SK-N-MC (cell line): ENCODE results near the gene CCDC192.

Experiments
- DNase-seq: peaks from one replicate; pipeline ENCODE4 v3.0.0-alpha.2; 2011; ENCODE audit warnings: low read depth, low spot score
- H3K27ac ChIP-seq: fragments of 200-600 bp; sonication (generic); 2 replicates; pipeline ENCODE4 v1.5.1; 2016; ENCODE audit warnings: mixed run types
- H3K36me3 ChIP-seq: fragments of 200-600 bp; sonication (generic); 2 replicates; pipeline ENCODE4 v1.6.1; 2017; ENCODE audit warnings: antibody characterized with exemption, low read length, mixed read lengths; ENCODE audit not compliant: insufficient read depth
- H3K4me3 ChIP-seq: fragments of 200-600 bp; sonication (generic); 2 replicates; pipeline ENCODE4 v1.5.1; 2016
- H3K9ac ChIP-seq: fragments of 200-600 bp; sonication (generic); 2 replicates; pipeline ENCODE4 v1.8.0; 2017; ENCODE audit warnings: mixed run types, mixed read lengths; ENCODE audit not compliant: insufficient read length
- H3K9me3 ChIP-seq: fragments of 200-600 bp; sonication (generic); 2 replicates; pipeline ENCODE4 v1.6.1; 2017; ENCODE audit warnings: low read depth, mild to moderate bottlenecking, antibody characterized with exemption, low read length, moderate library complexity, mixed read lengths
- EZH2 ChIP-seq: fragments of 200-600 bp; sonication (generic); IDR thresholded peaks from one replicate; pipeline ENCODE4 v1.6.1; 2017; ENCODE audit warnings: antibody characterized with exemption
- FOXP2 ChIP-seq: optimal IDR thresholded peaks from 2 replicates; pipeline ENCODE3; 2011; ENCODE audit warnings: mild to moderate bottlenecking, moderate library complexity; ENCODE audit not compliant: insufficient read depth; ENCODE audit errors: extremely low read length, control extremely low read depth
- POLR2AphosphoS5 ChIP-seq: IDR thresholded peaks from 2 replicates; pipeline ENCODE4 v1.6.1; 2012; ENCODE audit warnings: mild to moderate bottlenecking, low read depth, low read length, borderline replicate concordance

Gene CCDC192

DNA sequence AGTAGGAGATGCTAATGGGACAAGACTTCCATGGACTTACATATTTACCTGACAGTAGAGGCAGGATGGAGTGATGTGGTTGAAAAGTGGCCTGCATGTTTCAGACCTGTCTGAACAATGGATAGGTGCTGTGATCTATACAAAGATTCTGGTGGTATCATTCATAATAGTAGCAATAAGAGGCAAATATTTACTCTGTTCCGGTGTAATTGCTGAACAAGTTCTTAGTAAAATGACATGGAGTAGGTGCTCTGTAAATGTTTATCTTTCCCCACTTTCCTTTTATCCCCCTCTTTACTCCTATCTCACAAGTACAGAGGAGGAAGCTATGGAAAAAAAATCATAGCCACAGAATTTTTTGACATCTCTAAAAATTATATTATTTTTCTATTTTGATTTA lies 221.4 kb downstream of the CCDC192 start:
- DNase-seq: no peak
- Histone ChIP-seq H3K4me3 (no peak overlapping the region), H3K9ac (no peak overlapping the region)

GRCh38 chr5:127925916-127926315 lies 222.7 kb downstream of the CCDC192 start:
- Histone ChIP-seq H3K9me3 (no peaks in the 10 kb centered on the region), H3K4me3 (no peak overlapping the region), H3K27ac (no peak overlapping the region), H3K9ac (no peak overlapping the region), H3K36me3 (no peaks in the 10 kb centered on the region)
- no peak for DNase-seq
- no peak for TF ChIP-seq POLR2AphosphoS5
- no peak for TF ChIP-seq FOXP2
- TF ChIP-seq EZH2: no peak

More for the DNA sequence above, 221.4 kb downstream of the CCDC192 start:
- no peaks in the 10 kb centered on the region for H3K36me3 ChIP-seq
- no peak overlapping the region for H3K27ac ChIP-seq
- TF ChIP-seq EZH2 (no peak), POLR2AphosphoS5 (no peak), FOXP2 (no peak)
- H3K9me3 ChIP-seq: no peaks in the 10 kb centered on the region

DNA sequence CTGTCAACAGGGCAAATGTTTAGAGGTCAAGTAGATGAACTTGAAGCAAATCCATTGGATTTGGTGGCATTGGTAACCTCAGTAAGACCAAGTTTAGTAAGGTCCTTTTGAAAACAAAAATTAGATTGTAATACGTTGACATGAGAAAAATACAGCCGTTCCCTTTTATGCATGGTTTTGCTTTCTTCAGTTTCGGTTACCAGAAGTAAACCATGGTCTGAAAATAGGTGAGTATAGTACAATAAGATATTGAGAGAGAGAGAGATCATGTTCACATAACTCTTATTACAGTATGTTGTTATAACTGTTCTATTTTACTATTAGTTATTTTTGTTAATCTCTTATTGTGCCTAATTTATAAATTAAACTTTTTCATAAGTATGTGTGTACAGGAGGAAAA lies 223.8 kb downstream of the CCDC192 start:
- Histone ChIP-seq H3K36me3 (no peaks in the 10 kb centered on the region), H3K27ac (no peak overlapping the region), H3K4me3 (no peak overlapping the region), H3K9ac (no peak overlapping the region), H3K9me3 (no peaks in the 10 kb centered on the region)
- TF ChIP-seq POLR2AphosphoS5 (no peak), FOXP2 (no peak), EZH2 (no peak)
- no peak for DNase-seq

GRCh38 chr5:127928053-127928452 lies 224.9 kb downstream of the CCDC192 start:
- no peak for DNase-seq
- H3K9ac ChIP-seq: no peak overlapping the region
- no peak for TF ChIP-seq FOXP2
- TF ChIP-seq POLR2AphosphoS5: no peak
- TF ChIP-seq EZH2: no peak
- no peak overlapping the region for H3K4me3 ChIP-seq
- no peak overlapping the region for H3K27ac ChIP-seq
- no peaks in the 10 kb centered on the region for H3K9me3 ChIP-seq
- H3K36me3 ChIP-seq: no peaks in the 10 kb centered on the region

GRCh38 chr5:127930311-127930710 lies 227.1 kb downstream of the CCDC192 start:
- Histone ChIP-seq H3K9me3 (no peaks in the 10 kb centered on the region), H3K4me3 (no peak overlapping the region), H3K36me3 (no peaks in the 10 kb centered on the region), H3K9ac (no peak overlapping the region), H3K27ac (no peak overlapping the region)
- no peak for DNase-seq
- TF ChIP-seq EZH2 (no peak), POLR2AphosphoS5 (no peak), FOXP2 (no peak)

DNA sequence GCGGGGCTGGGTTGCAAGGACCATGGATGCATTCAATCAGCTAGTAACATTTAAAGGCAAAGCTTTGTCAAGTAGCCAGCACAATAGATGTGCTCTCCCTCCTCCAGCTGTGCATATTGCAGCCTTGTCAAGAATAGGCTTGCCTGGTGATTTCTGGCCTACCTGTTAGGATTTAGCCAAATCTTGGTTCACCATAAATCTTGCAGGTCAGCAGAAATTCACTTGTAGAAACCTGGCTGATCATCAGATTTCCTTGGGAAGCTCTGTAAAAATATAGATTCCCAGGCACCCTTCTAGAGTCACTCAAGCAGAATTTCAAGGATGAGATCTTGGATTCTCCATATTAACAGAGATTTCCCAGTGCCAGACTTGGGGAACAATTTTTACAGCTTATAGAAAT lies 228.2 kb downstream of the CCDC192 start:
- H3K4me3 ChIP-seq: no peak overlapping the region
- no peak overlapping the region for H3K9ac ChIP-seq
- no peak for DNase-seq
- H3K36me3 ChIP-seq: no peaks in the 10 kb centered on the region
- H3K9me3 ChIP-seq: no peaks in the 10 kb centered on the region
- no peak overlapping the region for H3K27ac ChIP-seq
- TF ChIP-seq EZH2: no peak
- no peak for TF ChIP-seq FOXP2
- TF ChIP-seq POLR2AphosphoS5: no peak

DNA sequence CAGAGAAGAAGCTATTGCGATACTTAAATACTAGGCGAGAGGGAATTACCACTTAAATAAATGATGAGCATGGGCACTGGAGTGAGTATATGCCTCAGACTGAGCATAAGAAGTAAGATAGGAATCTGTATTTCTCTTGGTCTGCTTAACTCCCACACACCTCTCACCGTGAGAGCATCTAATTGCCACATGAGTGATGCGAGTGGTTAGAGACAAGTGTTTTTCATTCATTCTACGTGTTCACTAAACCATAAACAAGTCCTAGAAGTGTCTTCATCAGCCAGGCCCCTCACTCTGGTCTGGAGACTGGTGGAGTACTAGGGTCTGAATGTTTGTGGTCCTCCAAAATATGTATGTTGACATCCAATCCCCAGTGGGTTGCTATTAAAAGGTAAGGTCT lies 230.2 kb downstream of the CCDC192 start:
- H3K4me3 ChIP-seq: no peak overlapping the region
- no peak overlapping the region for H3K9ac ChIP-seq
- H3K27ac ChIP-seq: no peak overlapping the region
- H3K9me3 ChIP-seq: no peaks in the 10 kb centered on the region
- no peak for TF ChIP-seq EZH2
- no peak for TF ChIP-seq POLR2AphosphoS5
- TF ChIP-seq FOXP2: no peak
- no peak for DNase-seq
- no peaks in the 10 kb centered on the region for H3K36me3 ChIP-seq

DNA sequence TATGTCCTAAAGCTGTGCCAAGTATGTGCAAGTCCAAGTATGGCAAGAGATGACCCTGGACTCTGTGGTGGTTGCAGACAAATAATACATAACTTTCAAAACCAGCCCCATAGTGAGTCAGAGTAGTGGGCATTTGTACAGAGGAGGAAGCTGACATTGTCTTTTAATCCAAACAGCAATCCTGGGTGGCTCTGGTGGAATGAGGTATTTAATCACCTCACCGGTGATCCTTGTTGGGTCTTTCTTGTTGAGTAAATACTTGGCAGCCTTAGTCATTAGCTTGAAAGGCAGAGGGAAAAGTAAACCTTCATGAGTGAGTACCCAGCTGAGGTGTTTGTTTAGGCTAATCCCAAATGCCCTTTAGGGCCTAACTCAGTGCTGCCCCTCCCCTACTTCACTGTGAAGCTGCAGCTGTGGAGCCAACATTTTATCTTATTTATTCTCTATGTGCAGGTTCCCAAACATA lies 231.6 kb downstream of the CCDC192 start:
- no peak overlapping the region for H3K9ac ChIP-seq
- TF ChIP-seq EZH2 (no peak), FOXP2 (no peak), POLR2AphosphoS5 (no peak)
- no peak overlapping the region for H3K4me3 ChIP-seq
- DNase-seq: no peak
- no peak overlapping the region for H3K27ac ChIP-seq
- H3K9me3 ChIP-seq: no peaks in the 10 kb centered on the region
- no peaks in the 10 kb centered on the region for H3K36me3 ChIP-seq

DNA sequence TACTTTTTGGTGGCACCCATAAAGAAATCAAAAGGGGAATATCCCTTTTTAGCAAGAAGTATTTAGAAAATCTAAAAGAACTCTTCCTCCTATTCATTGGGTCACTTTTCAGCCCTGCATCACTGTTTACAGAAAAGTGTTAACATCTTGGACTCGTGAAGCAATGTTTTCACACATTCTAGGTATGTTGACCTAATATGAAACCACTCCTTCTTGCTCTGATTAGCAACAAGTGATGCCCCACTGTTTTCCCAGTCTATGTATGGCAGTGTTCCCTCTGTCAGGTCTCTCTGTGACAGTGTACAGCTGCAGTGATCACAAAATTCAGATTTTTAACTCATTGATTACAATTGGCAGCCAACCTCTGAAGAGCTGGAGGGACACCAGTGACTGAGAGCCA lies 232.2 kb downstream of the CCDC192 start:
- no peak overlapping the region for H3K27ac ChIP-seq
- no peaks in the 10 kb centered on the region for H3K36me3 ChIP-seq
- DNase-seq: no peak

More for the DNA sequence above, 232.2 kb downstream of the CCDC192 start:
- Histone ChIP-seq H3K9ac (no peak overlapping the region), H3K4me3 (no peak overlapping the region), H3K9me3 (no peaks in the 10 kb centered on the region)
- TF ChIP-seq FOXP2: no peak
- TF ChIP-seq POLR2AphosphoS5: no peak
- no peak for TF ChIP-seq EZH2
